BE2C (cell line): ENCODE data around the gene GSDMA.

Experiments
- DNase-seq: peaks from one replicate; pipeline ENCODE4 v3.0.0-alpha.2; 2020
- H3K27me3 ChIP-seq: fragments of 250-450 bp; sonication (Bioruptor Pico); 2 replicates; pipeline ENCODE4 v1.5.1; 2020; ENCODE audit warnings: mild to moderate bottlenecking
- H3K36me3 ChIP-seq: fragments of 250-450 bp; sonication (Bioruptor Pico); 2 replicates; pipeline ENCODE4 v1.5.1; 2020; ENCODE audit warnings: mild to moderate bottlenecking
- H3K4me1 ChIP-seq: fragments of 250-450 bp; sonication (Bioruptor Pico); 2 replicates; pipeline ENCODE4 v1.5.1; 2020
- H3K4me3 ChIP-seq: 2 replicates; pipeline ENCODE4 v1.5.1; 2011; ENCODE audit warnings: low read depth, low read length
- H3K9me3 ChIP-seq: fragments of 250-450 bp; sonication (Bioruptor Pico); 2 replicates; pipeline ENCODE4 v1.5.1; 2020
- TF ChIP-seq, protein P1 (sequence below): IDR thresholded peaks from 2 replicates; pipeline ENCODE4 v1.5.1; 2012; ENCODE audit warnings: mild to moderate bottlenecking, low read depth, low read length

GSDMA gene

DNA sequence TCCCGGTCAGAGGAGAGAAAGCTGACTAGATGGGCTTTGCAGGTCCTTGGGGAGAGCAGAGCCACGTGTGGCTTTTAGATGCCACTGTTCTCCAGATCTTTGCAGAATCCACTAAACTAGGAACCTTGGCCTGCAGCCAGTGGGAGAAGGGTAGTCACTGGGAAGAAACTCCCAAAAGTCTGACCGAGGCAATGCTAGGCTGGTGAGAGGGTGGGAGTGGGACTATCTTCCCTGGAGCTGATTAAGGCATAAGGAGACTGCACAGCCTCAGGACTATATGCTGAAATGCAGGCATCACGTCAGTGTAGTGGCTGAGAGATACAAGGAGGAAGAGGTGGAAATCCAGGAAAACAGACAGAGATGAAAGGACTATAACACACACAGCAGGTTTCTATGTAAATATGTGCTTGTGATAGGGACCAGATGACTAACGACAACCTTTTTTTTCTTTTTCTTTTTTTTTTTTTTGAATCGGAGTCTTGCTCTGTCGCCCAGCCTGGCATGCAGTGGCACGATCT lies 2.2 kb upstream of the GSDMA start:
- Histone ChIP-seq H3K36me3 (no peaks in the 10 kb centered on the region), H3K9me3 (no peaks in the 10 kb centered on the region), H3K4me1 (no peaks in the 10 kb centered on the region), H3K4me3 (no peak overlapping the region), H3K27me3 (peaks cover 12% of the 10 kb centered on the region)
- DNase-seq, result no peak
- TF ChIP-seq, protein P1, sequence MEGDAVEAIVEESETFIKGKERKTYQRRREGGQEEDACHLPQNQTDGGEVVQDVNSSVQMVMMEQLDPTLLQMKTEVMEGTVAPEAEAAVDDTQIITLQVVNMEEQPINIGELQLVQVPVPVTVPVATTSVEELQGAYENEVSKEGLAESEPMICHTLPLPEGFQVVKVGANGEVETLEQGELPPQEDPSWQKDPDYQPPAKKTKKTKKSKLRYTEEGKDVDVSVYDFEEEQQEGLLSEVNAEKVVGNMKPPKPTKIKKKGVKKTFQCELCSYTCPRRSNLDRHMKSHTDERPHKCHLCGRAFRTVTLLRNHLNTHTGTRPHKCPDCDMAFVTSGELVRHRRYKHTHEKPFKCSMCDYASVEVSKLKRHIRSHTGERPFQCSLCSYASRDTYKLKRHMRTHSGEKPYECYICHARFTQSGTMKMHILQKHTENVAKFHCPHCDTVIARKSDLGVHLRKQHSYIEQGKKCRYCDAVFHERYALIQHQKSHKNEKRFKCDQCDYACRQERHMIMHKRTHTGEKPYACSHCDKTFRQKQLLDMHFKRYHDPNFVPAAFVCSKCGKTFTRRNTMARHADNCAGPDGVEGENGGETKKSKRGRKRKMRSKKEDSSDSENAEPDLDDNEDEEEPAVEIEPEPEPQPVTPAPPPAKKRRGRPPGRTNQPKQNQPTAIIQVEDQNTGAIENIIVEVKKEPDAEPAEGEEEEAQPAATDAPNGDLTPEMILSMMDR, result no peak

- Histone ChIP-seq H3K27me3 (peaks cover 38% of the 10 kb centered on the region), H3K9me3 (no peaks in the 10 kb centered on the region), H3K4me1 (no peaks in the 10 kb centered on the region), H3K4me3 (no peak overlapping the region), H3K36me3 (no peaks in the 10 kb centered on the region)
- TF ChIP-seq, protein P1, result no peak
- DNase-seq, result no peak
These were observed 1.0 kb downstream of the GSDMA start for GRCh38 chr17:39963829-39964228.

GRCh38 chr17:39965017-39965699 lies 2.4 kb downstream of the GSDMA start:
- TF ChIP-seq, protein P1, result no peak
- Histone ChIP-seq H3K4me1 (no peaks in the 10 kb centered on the region), H3K9me3 (no peaks in the 10 kb centered on the region), H3K4me3 (no peak overlapping the region), H3K36me3 (no peaks in the 10 kb centered on the region), H3K27me3 (peaks cover 51% of the 10 kb centered on the region)
- DNase-seq, result no peak

DNA sequence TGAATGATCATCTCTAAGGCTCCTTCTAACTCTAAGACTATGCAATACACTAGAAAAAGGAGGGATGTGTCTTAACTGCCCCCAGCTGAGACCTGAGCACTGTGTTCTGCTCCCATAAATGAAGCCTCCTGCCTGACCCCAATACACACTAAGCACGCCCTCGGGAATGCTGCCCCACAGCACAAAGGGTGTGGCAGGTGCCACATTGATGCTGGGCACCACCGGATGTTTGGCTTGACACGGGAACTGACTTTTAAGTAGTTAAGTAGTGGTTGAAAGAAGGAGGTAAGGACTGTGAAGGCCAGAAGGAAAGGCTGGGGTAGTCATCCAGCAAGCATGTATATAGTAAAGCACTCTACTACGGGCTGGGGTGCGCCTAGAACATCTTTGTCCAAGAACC lies 4.0 kb downstream of the GSDMA start:
- DNase-seq, result no peak
- H3K9me3 ChIP-seq, result no peaks in the 10 kb centered on the region
- TF ChIP-seq, protein P1, result no peak
- peaks cover 68% of the 10 kb centered on the region for H3K27me3 ChIP-seq
- no peaks in the 10 kb centered on the region for H3K4me1 ChIP-seq
- no peak overlapping the region for H3K4me3 ChIP-seq
- no peaks in the 10 kb centered on the region for H3K36me3 ChIP-seq

DNA sequence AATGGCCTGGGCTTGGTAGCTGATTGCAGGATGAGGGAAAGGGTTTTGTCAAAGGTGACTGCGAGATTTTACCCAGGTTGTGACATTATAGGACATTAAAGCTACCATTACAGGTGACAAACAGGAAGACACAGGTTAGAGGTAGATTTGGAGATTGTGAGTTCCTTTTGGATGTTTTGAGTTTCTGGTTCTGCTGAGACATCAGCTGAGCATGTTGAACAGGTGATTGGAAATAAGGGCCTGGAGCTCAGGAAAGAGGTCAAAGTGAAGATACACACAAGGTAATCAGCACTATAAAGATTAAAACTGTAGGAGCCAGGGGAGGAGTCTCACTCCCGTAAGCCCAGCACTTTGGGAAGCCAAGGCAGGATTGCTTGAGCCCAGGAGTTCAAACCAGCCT lies 6.0 kb downstream of the GSDMA start:
- H3K9me3 ChIP-seq, result no peaks in the 10 kb centered on the region
- no peaks in the 10 kb centered on the region for H3K36me3 ChIP-seq
- no peak for DNase-seq
- H3K4me1 ChIP-seq, result no peaks in the 10 kb centered on the region
- peaks cover 78% of the 10 kb centered on the region for H3K27me3 ChIP-seq
- TF ChIP-seq, protein P1, result no peak
- no peak overlapping the region for H3K4me3 ChIP-seq

GRCh38 chr17:39969375-39969774 lies 6.6 kb downstream of the GSDMA start:
- no peaks in the 10 kb centered on the region for H3K4me1 ChIP-seq

More at GRCh38 chr17:39969375-39969774, 6.6 kb downstream of the GSDMA start:
- H3K27me3 ChIP-seq, result peaks cover 82% of the 10 kb centered on the region
- no peak for DNase-seq
- no peaks in the 10 kb centered on the region for H3K9me3 ChIP-seq
- no peaks in the 10 kb centered on the region for H3K36me3 ChIP-seq
- H3K4me3 ChIP-seq, result no peak overlapping the region
- TF ChIP-seq, protein P1, result no peak
